Measurements from ENCODE around the gene TLE4.

The TLE4 gene

DNA sequence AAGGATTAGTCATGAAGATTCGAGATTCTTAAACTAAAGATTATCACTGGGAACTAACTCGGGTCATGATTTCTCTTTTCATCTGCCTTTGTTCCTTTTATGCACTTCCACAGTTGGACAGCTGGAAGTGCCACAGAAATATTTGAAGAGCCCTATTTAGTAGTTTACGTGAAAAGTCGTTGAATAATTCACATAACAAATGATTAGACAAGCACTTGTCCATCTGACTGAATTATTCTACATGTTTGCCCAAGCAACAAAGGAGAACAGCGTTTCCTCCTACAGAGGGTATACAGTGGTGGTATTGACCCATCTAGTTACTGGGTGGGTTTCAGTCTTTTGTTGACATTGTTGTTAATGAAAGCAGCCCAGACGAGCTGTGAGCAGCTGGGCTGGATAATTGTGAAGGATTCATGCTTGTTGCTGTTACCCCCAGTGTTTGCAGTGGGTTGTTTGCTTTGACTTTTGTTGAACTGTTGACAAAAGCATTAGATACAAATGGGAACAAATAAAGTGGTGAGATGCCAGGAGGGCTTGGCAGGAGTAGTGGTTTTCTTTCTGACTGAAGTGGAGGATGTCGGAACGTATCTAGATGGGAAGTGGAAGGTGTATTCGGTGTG lies 96.2 kb downstream of the TLE4 start:
- TF ChIP-seq CTCF (IDR thresholded peaks at IDR 0.05; ENCODE audit: extremely low read depth, insufficient read depth, missing control alignments) = no peak
- in situ Hi-C loops (cut with MboI; ENCODE audit: low pct_unique_long_range_greater_than_20kb, low sequenced_read_pairs, unreplicated experiment) = no loop called here
- DNase-seq (ENCODE audit: low spot score) = no peak

DNA sequence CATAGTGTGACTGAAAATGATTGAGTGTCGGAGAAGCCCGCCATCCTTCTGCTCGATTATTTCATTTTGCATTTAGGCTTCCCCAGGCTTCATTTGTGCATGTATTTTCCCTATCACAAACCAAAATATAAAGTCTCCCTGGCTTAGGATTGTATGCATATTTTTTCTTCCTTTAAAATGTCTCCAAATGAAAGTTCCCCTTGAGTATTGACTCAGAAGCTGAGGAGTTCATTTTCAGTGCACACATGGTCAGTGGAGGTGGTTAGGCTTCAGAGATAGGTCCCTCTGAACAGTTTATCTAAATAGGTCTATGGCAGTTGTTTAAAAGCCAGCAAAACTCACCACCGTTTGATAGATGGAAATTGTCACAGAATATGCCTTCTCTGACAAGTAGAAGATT lies 97.2 kb downstream of the TLE4 start:
- no peak for TF ChIP-seq CTCF (IDR thresholded peaks at IDR 0.05; ENCODE audit: extremely low read depth, insufficient read depth, missing control alignments)
- in situ Hi-C loops (cut with MboI; ENCODE audit: low pct_unique_long_range_greater_than_20kb, low sequenced_read_pairs, unreplicated experiment) = no loop called here

GRCh38 chr9:79670269-79670961 lies 98.7 kb downstream of the TLE4 start:
- TF ChIP-seq CTCF (IDR thresholded peaks at IDR 0.05; ENCODE audit: extremely low read depth, insufficient read depth, missing control alignments) = no peak
- in situ Hi-C loops (cut with MboI; ENCODE audit: low pct_unique_long_range_greater_than_20kb, low sequenced_read_pairs, unreplicated experiment) = no loop called here
- no peak for DNase-seq (ENCODE audit: low spot score)

More for the DNA sequence above, 97.2 kb downstream of the TLE4 start:
- no peak for DNase-seq (ENCODE audit: low spot score)

GRCh38 chr9:79671558-79671957 lies 99.8 kb downstream of the TLE4 start:
- DNase-seq (ENCODE audit: low spot score) = no peak
- in situ Hi-C loops (cut with MboI; ENCODE audit: low pct_unique_long_range_greater_than_20kb, low sequenced_read_pairs, unreplicated experiment) = no loop called here
- TF ChIP-seq CTCF (IDR thresholded peaks at IDR 0.05; ENCODE audit: extremely low read depth, insufficient read depth, missing control alignments) = no peak

DNA sequence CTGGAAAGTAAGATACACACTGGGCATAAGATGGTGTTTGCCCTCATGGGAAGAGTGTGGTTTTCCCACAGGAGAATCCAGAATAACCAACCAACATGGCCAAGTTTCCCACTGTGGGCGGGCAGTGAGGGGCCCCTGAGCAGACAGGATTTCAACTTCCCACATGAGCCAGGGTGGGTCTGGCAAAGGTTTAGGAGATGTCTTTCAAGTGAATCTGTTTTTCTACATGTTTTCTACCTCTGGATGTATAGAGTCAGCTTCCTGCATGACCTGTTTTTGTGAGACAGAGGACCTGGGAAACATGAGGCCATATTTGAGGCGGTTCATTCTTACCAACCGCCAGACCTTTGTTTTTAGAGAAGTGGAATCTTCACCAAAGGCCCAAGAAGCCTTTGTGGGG lies 100.5 kb downstream of the TLE4 start:
- in situ Hi-C loops (cut with MboI; ENCODE audit: low pct_unique_long_range_greater_than_20kb, low sequenced_read_pairs, unreplicated experiment) = no loop called here
- DNase-seq (ENCODE audit: low spot score) = no peak
- TF ChIP-seq CTCF (IDR thresholded peaks at IDR 0.05; ENCODE audit: extremely low read depth, insufficient read depth, missing control alignments) = no peak

- in situ Hi-C loops (cut with MboI; ENCODE audit: low pct_unique_long_range_greater_than_20kb, low sequenced_read_pairs, unreplicated experiment) = no loop called here
- no peak for DNase-seq (ENCODE audit: low spot score)
- no peak for TF ChIP-seq CTCF (IDR thresholded peaks at IDR 0.05; ENCODE audit: extremely low read depth, insufficient read depth, missing control alignments)
These were observed 101.1 kb downstream of the TLE4 start for GRCh38 chr9:79672891-79673290.
